GM10248 (cell line): ENCODE data around the gene SPTLC3.

Experiments
- CTCF ChIA-PET: fragments of 300-600 bp; sonication (Branson Sonifier 250); formaldehyde crosslinking; extraction: SDS; loops from one replicate; lab custom pipeline; 2021; ENCODE audit warnings: antibody characterized with exemption; lab: Yijun Ruan, JAX
- POLR2A ChIA-PET: fragments of 350-650 bp; sonication (Branson Sonifier 250); formaldehyde crosslinking; extraction: SDS; loops from one replicate; lab custom pipeline; 2020; ENCODE audit warnings: antibody characterized with exemption; lab: Yijun Ruan, JAX
- DNase-seq: peaks from one replicate; pipeline ENCODE4 v3.0.0; 2012; ENCODE audit errors: extremely low spot score
- CTCF ChIP-seq: IDR thresholded peaks from 2 replicates; pipeline ENCODE4 v1.5.1; 2012; ENCODE audit warnings: mild to moderate bottlenecking, low read depth; ENCODE audit errors: extremely low read depth, missing control alignments, control extremely low read depth

Gene SPTLC3

GRCh38 chr20:13008761-13009681, at the start of gene SPTLC3:
SPTLC3 (plus strand) TSS chr20:13008972; CDS start chr20:13009268, 296 bp downstream.
- POLR2A ChIA-PET: no interaction called here
- CTCF ChIA-PET: interaction anchor here (1.3 kb wide), 1 partner anchor 234 kb away, joined by 4 read pairs; no protein-coding TSS in a partner anchor
- no peak for DNase-seq
- TF ChIP-seq CTCF: no peak

- no peak for DNase-seq
- ChIA-PET CTCF (no interaction called here), POLR2A (no interaction called here)
- no peak for TF ChIP-seq CTCF
These were observed 47.0 kb upstream of the SPTLC3 start for GRCh38 chr20:12961725-12962124.

- DNase-seq: no peak
- ChIA-PET POLR2A (no interaction called here), CTCF (no interaction called here)
- no peak for TF ChIP-seq CTCF
These were observed 45.9 kb upstream of the SPTLC3 start for GRCh38 chr20:12962895-12963294.

GRCh38 chr20:12963416-12963815, 45.4 kb upstream of the SPTLC3 start:
- DNase-seq: no peak
- CTCF ChIA-PET: no interaction called here
- POLR2A ChIA-PET: no interaction called here
- no peak for TF ChIP-seq CTCF

GRCh38 chr20:12965212-12965869, 43.4 kb upstream of the SPTLC3 start:
- POLR2A ChIA-PET: no interaction called here
- CTCF ChIA-PET: interaction anchor here (1.6 to 3.6 kb wide), 2 partner anchors 12 to 40 kb away, joined by 6 to 15 read pairs; no protein-coding TSS in a partner anchor
- TF ChIP-seq CTCF: no peak
- no peak for DNase-seq

- POLR2A ChIA-PET: no interaction called here
- no peak for TF ChIP-seq CTCF
- CTCF ChIA-PET: interaction anchor here (3.6 kb wide), 1 partner anchor 40 kb away, joined by 15 read pairs; no protein-coding TSS in a partner anchor
These were observed 42.9 kb upstream of the SPTLC3 start for GRCh38 chr20:12965870-12966251.

More at GRCh38 chr20:12965870-12966251, 42.9 kb upstream of the SPTLC3 start:
- DNase-seq: no peak
